Prostate gland (tissue), 2 donors: ENCODE data around the gene TNS3. TPM values are rescaled to one million over a fixed set of nuclear protein-coding genes. Genes with fewer than 3 reads are reported as not detected.

Source experiments
- DNase-seq: peaks from one replicate; pipeline ENCODE4 v3.0.0-alpha.2; 2019; ENCODE audit warnings: low spot score
- H3K27ac ChIP-seq, 2 donors: fragments of 200-600 bp; sonication (generic); 2 replicates each; pipeline ENCODE4 v1.5.1; 2017 to 2019
- H3K27me3 ChIP-seq: fragments of 200-600 bp; sonication (generic); replicated peaks from 2 replicates; pipeline ENCODE4 v1.5.1; 2019; ENCODE audit not compliant: insufficient read depth
- H3K36me3 ChIP-seq, 2 donors: fragments of 200-600 bp; sonication (generic); 1 replicate in 1 of 2; 2 replicates in 1 of 2; pipeline versions ENCODE4 v1.5.1 to v1.8.1; 2017 to 2019
- H3K4me1 ChIP-seq: fragments of 200-600 bp; sonication (generic); replicated peaks from 2 replicates; pipeline ENCODE4 v1.5.1; 2019
- H3K4me3 ChIP-seq, 2 donors: fragments of 200-600 bp; sonication (generic); 2 replicates each; pipeline ENCODE4 v1.5.1; 2017 to 2019
- H3K9me3 ChIP-seq: fragments of 200-600 bp; sonication (generic); 2 replicates; pipeline ENCODE4 v1.5.1; 2017
- POLR2A ChIP-seq: fragments of 450-650 bp; IDR thresholded peaks from one replicate; pipeline ENCODE4 v1.6.1; 2016; ENCODE audit warnings: antibody characterized with exemption, mild to moderate bottlenecking
- POLR2AphosphoS5 ChIP-seq: sonication (generic); formaldehyde crosslinking; IDR thresholded peaks from one replicate; pipeline ENCODE4 v1.6.1; 2017; ENCODE audit warnings: antibody characterized with exemption
- WGBS: methylation state at CpG from one replicate; pipeline ENCODE4 v1.1.5; 2018; 5-methylcytosine and 5-hydroxymethylcytosine counted together
- intact Hi-C: fragments of 100-400 bp; cut with DNase I; formaldehyde crosslinking; loops from one replicate; pipeline ENCODE4 v1.14.2; 2022
- total RNA-seq, 2 donors: library from RNA; depleted of rRNA; stranded (reverse); fragments of >200 nt; gene quantifications; one replicate each; pipeline ENCODE4 v1.1.0, GENCODE V29; 2016
- TF ChIP-seq, protein P1 (sequence below), 4 experiments: fragments of 200-600 bp in 2 of 4; fragments of 450-650 bp in 2 of 4; sonication (generic) in 2 of 4; IDR thresholded peaks; 1 replicate in 3 of 4; 2 replicates in 1 of 4; pipeline ENCODE4 v1.5.1; 2016 to 2019; ENCODE audit warnings: antibody characterized with exemption in 4 of 4, mild to moderate bottlenecking in 2 of 4, moderate library complexity in 2 of 4

The TNS3 gene
- total RNA-seq, 2 donors from 2014 or later = 19.5 to 95.8 TPM

- DNase-seq = no peak
- Histone ChIP-seq H3K27me3 (no peaks in the 10 kb centered on the region), H3K27ac (no peak overlapping the region), H3K36me3 (no peaks in the 10 kb centered on the region), H3K9me3 (no peaks in the 10 kb centered on the region), H3K4me3 (no peak overlapping the region), H3K4me1 (peaks cover 5% of the 10 kb centered on the region)
- 90% methylated on average over 7 of the region's 7 CpGs for WGBS
- intact Hi-C loops = loop anchor here (10.0 kb wide), 1 partner anchor 269 kb away; no protein-coding TSS in a partner anchor
- no peak for TF ChIP-seq POLR2AphosphoS5
- TF ChIP-seq, protein P1, sequence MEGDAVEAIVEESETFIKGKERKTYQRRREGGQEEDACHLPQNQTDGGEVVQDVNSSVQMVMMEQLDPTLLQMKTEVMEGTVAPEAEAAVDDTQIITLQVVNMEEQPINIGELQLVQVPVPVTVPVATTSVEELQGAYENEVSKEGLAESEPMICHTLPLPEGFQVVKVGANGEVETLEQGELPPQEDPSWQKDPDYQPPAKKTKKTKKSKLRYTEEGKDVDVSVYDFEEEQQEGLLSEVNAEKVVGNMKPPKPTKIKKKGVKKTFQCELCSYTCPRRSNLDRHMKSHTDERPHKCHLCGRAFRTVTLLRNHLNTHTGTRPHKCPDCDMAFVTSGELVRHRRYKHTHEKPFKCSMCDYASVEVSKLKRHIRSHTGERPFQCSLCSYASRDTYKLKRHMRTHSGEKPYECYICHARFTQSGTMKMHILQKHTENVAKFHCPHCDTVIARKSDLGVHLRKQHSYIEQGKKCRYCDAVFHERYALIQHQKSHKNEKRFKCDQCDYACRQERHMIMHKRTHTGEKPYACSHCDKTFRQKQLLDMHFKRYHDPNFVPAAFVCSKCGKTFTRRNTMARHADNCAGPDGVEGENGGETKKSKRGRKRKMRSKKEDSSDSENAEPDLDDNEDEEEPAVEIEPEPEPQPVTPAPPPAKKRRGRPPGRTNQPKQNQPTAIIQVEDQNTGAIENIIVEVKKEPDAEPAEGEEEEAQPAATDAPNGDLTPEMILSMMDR (IDR thresholded peaks at IDR 0.05) = no peak
Measured at GRCh38 chr7:47515305-47515834, 66.5 kb downstream of the TNS3 start.

- Histone ChIP-seq H3K9me3 (no peaks in the 10 kb centered on the region), H3K36me3 (no peaks in the 10 kb centered on the region), H3K27me3 (no peaks in the 10 kb centered on the region), H3K4me3 (no peak overlapping the region), H3K27ac (no peak overlapping the region), H3K4me1 (peaks cover 5% of the 10 kb centered on the region)
- 94% methylated on average over 3 of the region's 3 CpGs for WGBS
- intact Hi-C loops = loop anchor here (5.0 to 10.0 kb wide), 2 partner anchors 57 to 270 kb away; no protein-coding TSS in a partner anchor
- TF ChIP-seq, protein P1 (IDR thresholded peaks at IDR 0.05) = no peak
- TF ChIP-seq POLR2AphosphoS5 = no peak
- no peak for DNase-seq
Measured at GRCh38 chr7:47514818-47515217, 67.1 kb downstream of the TNS3 start.

GRCh38 chr7:47514367-47514766 lies 67.5 kb downstream of the TNS3 start:
- H3K36me3 ChIP-seq = no peaks in the 10 kb centered on the region
- no peaks in the 10 kb centered on the region for H3K27me3 ChIP-seq
- intact Hi-C loops = loop anchor here (5.0 to 10.0 kb wide), 2 partner anchors 58 to 270 kb away; no protein-coding TSS in a partner anchor
- no peak overlapping the region for H3K4me3 ChIP-seq
- no peak overlapping the region for H3K27ac ChIP-seq
- peaks cover 5% of the 10 kb centered on the region for H3K4me1 ChIP-seq
- no peaks in the 10 kb centered on the region for H3K9me3 ChIP-seq
- no peak for TF ChIP-seq POLR2AphosphoS5
- TF ChIP-seq, protein P1 (IDR thresholded peaks at IDR 0.05) = no peak
- no peak for TF ChIP-seq POLR2A
- DNase-seq = no peak
- WGBS = 93% methylated on average over 4 of the region's 4 CpGs

DNA sequence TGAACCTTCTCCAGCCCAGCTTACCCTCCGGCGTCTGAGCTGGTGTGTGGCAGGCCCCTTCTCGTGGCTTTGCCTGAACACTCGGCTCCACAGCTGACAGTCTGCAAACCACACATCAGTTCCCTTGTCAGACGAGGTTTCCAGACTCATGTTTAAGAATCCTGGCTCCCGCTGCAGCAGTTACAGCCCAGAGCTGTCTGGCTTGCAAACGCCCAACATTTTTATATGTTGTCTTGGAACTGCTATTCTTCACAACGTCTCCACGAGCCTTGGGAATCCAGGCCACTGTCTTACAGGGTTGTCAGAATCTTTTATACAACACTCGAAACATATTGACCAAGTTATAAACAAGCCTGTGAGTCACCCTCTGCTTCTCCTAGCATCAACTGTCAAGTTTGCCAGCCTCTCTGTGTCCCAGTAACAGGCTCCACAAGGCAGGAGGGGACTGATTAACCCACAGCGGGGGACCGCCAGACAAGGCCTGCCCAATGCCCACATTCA lies 68.1 kb downstream of the TNS3 start:
- Histone ChIP-seq H3K27me3 (no peaks in the 10 kb centered on the region), H3K4me3 (no peak overlapping the region), H3K9me3 (no peaks in the 10 kb centered on the region), H3K36me3 (no peaks in the 10 kb centered on the region), H3K27ac (no peak overlapping the region), H3K4me1 (peaks cover 5% of the 10 kb centered on the region)
- intact Hi-C loops = loop anchor here (5.0 to 10.0 kb wide), 2 partner anchors 59 to 271 kb away; no protein-coding TSS in a partner anchor
- peak; percentile 26 for DNase-seq
- TF ChIP-seq POLR2AphosphoS5 (peak; percentile 36), POLR2A (no peak)
- WGBS = 24% methylated on average over 12 of the region's 12 CpGs

- Histone ChIP-seq H3K4me1 (peaks cover 5% of the 10 kb centered on the region), H3K36me3 (no peaks in the 10 kb centered on the region), H3K9me3 (no peaks in the 10 kb centered on the region), H3K27ac (no peak overlapping the region), H3K4me3 (no peak overlapping the region), H3K27me3 (no peaks in the 10 kb centered on the region)
- 85% methylated on average over 5 of the region's 5 CpGs for WGBS
- TF ChIP-seq POLR2AphosphoS5 (no peak), POLR2A (no peak)
- TF ChIP-seq, protein P1 (IDR thresholded peaks at IDR 0.05) = no peak
- DNase-seq = no peak
- intact Hi-C loops = loop anchor here (5.0 to 10.0 kb wide), 2 partner anchors 60 to 272 kb away; no protein-coding TSS in a partner anchor
Measured at GRCh38 chr7:47512481-47513176, 69.3 kb downstream of the TNS3 start.
